Ishikawa (cell line): ENCODE results near the gene CMAS.

Experiments used
- CEBPB ChIP-seq: IDR thresholded peaks from 2 replicates; pipeline ENCODE4 v1.6.1; 2012
- CREB1 ChIP-seq: IDR thresholded peaks from 2 replicates; pipeline ENCODE4 v1.6.1; 2012; ENCODE audit warnings: low read depth
- EP300 ChIP-seq: IDR thresholded peaks from 2 replicates; pipeline ENCODE4 v1.6.1; 2012; ENCODE audit warnings: borderline replicate concordance
- FOXM1 ChIP-seq: IDR thresholded peaks from 2 replicates; pipeline ENCODE4 v1.6.1; 2012; ENCODE audit warnings: low read depth, borderline replicate concordance
- MAX ChIP-seq: IDR thresholded peaks from 2 replicates; pipeline ENCODE4 v1.6.1; 2012
- NFIC ChIP-seq: IDR thresholded peaks from 2 replicates; pipeline ENCODE4 v1.6.1; 2012
- RAD21 ChIP-seq: IDR thresholded peaks from 2 replicates; pipeline ENCODE4 v1.6.1; 2012; ENCODE audit warnings: low read depth
- TEAD4 ChIP-seq: IDR thresholded peaks from 2 replicates; pipeline ENCODE4 v1.6.1; 2012

GRCh38 chr12:22043943-22044342, 2.1 kb upstream of the CMAS start:
- no peak for TF ChIP-seq MAX
- no peak for TF ChIP-seq RAD21
- TF ChIP-seq EP300: no peak
- no peak for TF ChIP-seq NFIC
- no peak for TF ChIP-seq FOXM1
- no peak for TF ChIP-seq CEBPB
- TF ChIP-seq TEAD4: no peak
- no peak for TF ChIP-seq CREB1
